Activated CD8-positive, alpha-beta T cell treated with anti-CD3 and anti-CD28 coated beads for 36 hours (primary cell): ENCODE data around the gene RPS6KA1. TPM values are rescaled to one million over a fixed set of nuclear protein-coding genes. Genes with fewer than 3 reads are reported as not detected.

ENCODE experiments used
- ATAC-seq: fragments of 200-7000 bp; cut with Tn5 transposase; one replicate; pipeline ENCODE4 v1.10.0; 2021; ENCODE audit warnings: mild to moderate bottlenecking, moderate library complexity
- CTCF ChIA-PET: fragments of 350-600 bp; sonication (Branson Sonifier 250); formaldehyde crosslinking; loops from one replicate; lab custom pipeline; 2021; ENCODE audit warnings: antibody characterized with exemption; lab: Charles Lee
- POLR2A ChIA-PET: fragments of 350-600 bp; sonication (Branson Sonifier 250); formaldehyde crosslinking; loops from one replicate; lab custom pipeline; 2021; ENCODE audit warnings: antibody characterized with exemption; lab: Charles Lee
- DNase-seq: peaks from one replicate; pipeline ENCODE4 v3.0.0-alpha.2; 2020
- H3K27ac Mint-ChIP-seq: one replicate; pipeline ENCODE4 v1.8.0; 2021; ENCODE audit warnings: mild to moderate bottlenecking, mixed read lengths
- H3K27me3 Mint-ChIP-seq: one replicate; pipeline ENCODE4 v1.8.0; 2021; ENCODE audit warnings: mixed read lengths
- H3K36me3 Mint-ChIP-seq: one replicate; pipeline ENCODE4 v1.8.0; 2021; ENCODE audit warnings: low read depth, mixed read lengths
- H3K4me1 Mint-ChIP-seq: one replicate; pipeline ENCODE4 v1.8.0; 2021; ENCODE audit warnings: low read depth, mixed read lengths
- H3K4me3 Mint-ChIP-seq: one replicate; pipeline ENCODE4 v1.8.0; 2021; ENCODE audit warnings: mild to moderate bottlenecking, moderate library complexity, mixed read lengths
- H3K9me3 Mint-ChIP-seq: one replicate; pipeline ENCODE4 v1.8.0; 2021; ENCODE audit warnings: mixed read lengths
- intact Hi-C: fragments of 100-400 bp; cut with micrococcal nuclease; formaldehyde crosslinking; loops from one replicate; pipeline ENCODE4 v1.10.0; 2022
- total RNA-seq, 2 experiments: library from RNA; stranded (reverse); gene quantifications; one replicate each; pipeline ENCODE4 v1.2.3, GENCODE V29; 2021
- TF ChIP-seq, protein P1 (sequence below): fragments of 200-600 bp; IDR thresholded peaks from one replicate; pipeline ENCODE4 v1.8.0; 2022; ENCODE audit warnings: antibody characterized with exemption, mild to moderate bottlenecking

Gene RPS6KA1
- total RNA-seq, result 100 to 1,000 TPM; 139 TPM

DNA sequence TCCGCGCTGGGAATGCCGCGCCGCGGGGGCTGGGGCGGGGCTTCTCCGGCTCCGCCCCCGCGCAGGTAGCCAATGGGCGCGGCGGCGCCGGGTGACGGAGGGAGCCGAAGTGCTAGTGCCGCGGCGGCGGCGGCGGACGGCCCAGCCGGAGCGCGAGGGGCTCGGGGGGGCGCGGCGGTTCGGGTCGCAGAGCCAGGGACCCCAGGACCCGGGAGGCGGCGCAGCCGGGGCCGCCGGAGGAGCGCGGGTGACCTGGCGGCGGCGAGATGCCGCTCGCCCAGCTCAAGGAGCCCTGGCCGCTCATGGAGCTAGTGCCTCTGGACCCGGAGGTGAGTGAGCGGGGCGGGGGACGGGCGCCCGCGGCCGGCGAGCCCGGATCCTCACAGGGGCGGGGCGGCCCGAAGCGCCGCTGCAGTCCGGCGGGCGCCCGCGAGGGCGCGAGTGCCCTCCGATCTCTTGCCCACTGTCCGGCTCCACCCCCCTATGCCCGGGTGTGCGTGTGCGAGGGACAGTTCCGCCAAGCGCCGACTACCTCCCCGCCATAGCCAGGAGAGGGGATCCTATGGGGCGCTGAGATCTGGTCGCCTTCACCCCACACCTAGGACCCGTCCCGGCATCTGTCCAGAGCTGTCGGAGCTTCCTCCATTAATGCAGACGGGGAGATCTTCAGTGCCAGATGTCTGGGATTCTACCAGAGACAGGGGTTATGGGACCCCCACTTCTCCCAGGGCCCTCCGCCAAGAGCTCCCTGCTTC lies at the start of gene RPS6KA1:
Gene RPS6KA1, plus strand, starts transcription at position 107 of the 755 bp plus-strand sequence. Its CDS starts 160 bp downstream, at position 267.
- Mint-ChIP-seq H3K4me3 (peak within 1 kb of the TSS; percentile 82), H3K36me3 (no peaks in the 10 kb centered on the region), H3K9me3 (no peaks in the 10 kb centered on the region), H3K27me3 (peaks cover 3% of the 10 kb centered on the region), H3K27ac (peak within 1 kb of the TSS; percentile 84), H3K4me1 (peaks cover 22% of the 10 kb centered on the region)
- peak; percentile 61 for DNase-seq
- intact Hi-C loops, result no loop called here
- TF ChIP-seq, protein P1, sequence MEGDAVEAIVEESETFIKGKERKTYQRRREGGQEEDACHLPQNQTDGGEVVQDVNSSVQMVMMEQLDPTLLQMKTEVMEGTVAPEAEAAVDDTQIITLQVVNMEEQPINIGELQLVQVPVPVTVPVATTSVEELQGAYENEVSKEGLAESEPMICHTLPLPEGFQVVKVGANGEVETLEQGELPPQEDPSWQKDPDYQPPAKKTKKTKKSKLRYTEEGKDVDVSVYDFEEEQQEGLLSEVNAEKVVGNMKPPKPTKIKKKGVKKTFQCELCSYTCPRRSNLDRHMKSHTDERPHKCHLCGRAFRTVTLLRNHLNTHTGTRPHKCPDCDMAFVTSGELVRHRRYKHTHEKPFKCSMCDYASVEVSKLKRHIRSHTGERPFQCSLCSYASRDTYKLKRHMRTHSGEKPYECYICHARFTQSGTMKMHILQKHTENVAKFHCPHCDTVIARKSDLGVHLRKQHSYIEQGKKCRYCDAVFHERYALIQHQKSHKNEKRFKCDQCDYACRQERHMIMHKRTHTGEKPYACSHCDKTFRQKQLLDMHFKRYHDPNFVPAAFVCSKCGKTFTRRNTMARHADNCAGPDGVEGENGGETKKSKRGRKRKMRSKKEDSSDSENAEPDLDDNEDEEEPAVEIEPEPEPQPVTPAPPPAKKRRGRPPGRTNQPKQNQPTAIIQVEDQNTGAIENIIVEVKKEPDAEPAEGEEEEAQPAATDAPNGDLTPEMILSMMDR, result no peak
- ChIA-PET CTCF (interaction anchor here (1.1 to 4.2 kb wide), 7 partner anchors 9 to 73 kb away, joined by 3 to 26 read pairs (median 5); no protein-coding TSS in a partner anchor), POLR2A (interaction anchor here (0.6 to 2.3 kb wide), 6 partner anchors 11 to 1439 kb away, joined by 3 to 13 read pairs (median 4); no protein-coding TSS in a partner anchor)
- ATAC-seq, result peak; percentile 94

DNA sequence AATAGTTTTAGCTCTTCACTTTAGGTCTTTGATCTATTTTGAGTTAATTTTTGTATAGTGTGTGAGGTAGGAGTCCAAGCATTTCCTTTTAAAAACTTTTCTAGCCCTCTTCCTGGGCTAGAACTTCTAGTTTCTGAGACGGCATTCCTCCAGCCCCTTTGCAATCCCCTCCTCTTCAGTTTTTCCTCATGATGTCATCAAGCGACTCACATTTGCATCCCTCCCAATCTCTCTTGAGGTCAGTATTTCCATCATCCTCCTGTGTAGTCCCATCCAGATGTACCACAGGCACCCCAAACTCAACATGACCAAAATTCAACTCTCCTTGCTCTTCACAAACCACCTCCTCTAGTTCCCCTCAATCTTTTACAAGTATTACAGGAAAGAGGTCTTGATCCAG lies 46.6 kb upstream of the RPS6KA1 start:
- POLR2A ChIA-PET, result interaction anchor here (1.0 to 1.3 kb wide), 3 partner anchors 10 to 18 kb away, joined by 3 to 5 read pairs (median 3); partner anchors contain the start of gene HMGN2
- Mint-ChIP-seq H3K27ac (peak overlapping the region; percentile 23), H3K9me3 (no peaks in the 10 kb centered on the region), H3K36me3 (peaks cover 8% of the 10 kb centered on the region), H3K27me3 (no peaks in the 10 kb centered on the region), H3K4me3 (no peak overlapping the region), H3K4me1 (peaks cover 17% of the 10 kb centered on the region)
- intact Hi-C loops, result no loop called here
- no peak for ATAC-seq
- TF ChIP-seq, protein P1, result no peak
- DNase-seq, result no peak
- CTCF ChIA-PET, result no interaction called here

DNA sequence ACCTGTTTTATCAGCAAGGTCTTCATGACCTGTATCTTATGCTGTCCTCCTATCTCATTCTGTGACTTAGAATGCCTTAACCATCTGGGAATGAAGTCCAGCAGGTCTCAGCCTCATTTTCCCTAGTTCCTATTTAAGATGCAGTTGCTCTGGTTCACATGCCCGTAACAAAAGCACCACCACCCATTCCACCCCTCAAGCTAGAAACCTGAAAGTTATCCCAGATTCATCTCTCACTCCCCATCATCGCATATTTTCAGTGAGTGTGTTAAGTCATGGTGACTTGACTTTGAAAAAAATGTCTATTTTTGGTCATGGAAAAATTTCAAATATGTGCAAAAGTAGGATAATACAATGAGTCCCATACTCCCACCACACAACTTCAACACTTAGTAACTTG lies 45.6 kb upstream of the RPS6KA1 start:
- TF ChIP-seq, protein P1, result no peak
- Mint-ChIP-seq H3K4me3 (no peak overlapping the region), H3K27me3 (no peaks in the 10 kb centered on the region), H3K4me1 (peaks cover 17% of the 10 kb centered on the region), H3K9me3 (no peaks in the 10 kb centered on the region), H3K36me3 (peaks cover 3% of the 10 kb centered on the region), H3K27ac (no peak overlapping the region)
- no peak for DNase-seq
- intact Hi-C loops, result no loop called here
- CTCF ChIA-PET, result interaction anchor here (0.8 kb wide), 1 partner anchor 16 kb away, joined by 3 read pairs; no protein-coding TSS in a partner anchor
- POLR2A ChIA-PET, result interaction anchor here (0.6 kb wide), 1 partner anchor 278 kb away, joined by 3 read pairs; no protein-coding TSS in a partner anchor
- no peak for ATAC-seq

DNA sequence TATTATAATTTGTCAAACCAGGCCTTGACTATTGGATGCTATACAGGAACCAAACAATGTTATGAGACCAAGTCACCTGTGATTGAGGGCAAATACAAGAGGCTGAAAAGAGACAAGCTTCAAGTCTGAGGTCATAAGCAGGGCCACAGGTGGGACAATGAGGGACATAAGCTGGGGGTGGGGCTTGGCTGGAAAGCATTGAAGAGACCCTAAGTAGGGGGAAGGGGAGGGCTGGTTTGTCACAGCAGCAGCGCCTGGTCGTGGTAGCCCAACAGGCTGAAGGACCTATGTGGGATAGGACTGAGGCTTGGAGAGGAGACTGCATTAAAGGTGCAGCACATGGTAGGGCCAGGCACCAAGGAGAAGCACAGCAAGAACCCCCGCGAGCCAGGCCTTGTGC lies 39.4 kb upstream of the RPS6KA1 start:
- ChIA-PET POLR2A (interaction anchor here (1.5 to 2.3 kb wide), 2 partner anchors 9 to 10 kb away, joined by 4 to 13 read pairs; no protein-coding TSS in a partner anchor), CTCF (interaction anchor here (0.9 to 4.5 kb wide), 4 partner anchors 10 to 49 kb away, joined by 3 to 18 read pairs (median 4); no protein-coding TSS in a partner anchor)
- Mint-ChIP-seq H3K36me3 (no peaks in the 10 kb centered on the region), H3K4me3 (no peak overlapping the region), H3K4me1 (peaks cover 2% of the 10 kb centered on the region), H3K27me3 (no peaks in the 10 kb centered on the region), H3K9me3 (no peaks in the 10 kb centered on the region), H3K27ac (no peak overlapping the region)
- TF ChIP-seq, protein P1, result no peak
- DNase-seq (no peak), ATAC-seq (no peak)
- intact Hi-C loops, result no loop called here

DNA sequence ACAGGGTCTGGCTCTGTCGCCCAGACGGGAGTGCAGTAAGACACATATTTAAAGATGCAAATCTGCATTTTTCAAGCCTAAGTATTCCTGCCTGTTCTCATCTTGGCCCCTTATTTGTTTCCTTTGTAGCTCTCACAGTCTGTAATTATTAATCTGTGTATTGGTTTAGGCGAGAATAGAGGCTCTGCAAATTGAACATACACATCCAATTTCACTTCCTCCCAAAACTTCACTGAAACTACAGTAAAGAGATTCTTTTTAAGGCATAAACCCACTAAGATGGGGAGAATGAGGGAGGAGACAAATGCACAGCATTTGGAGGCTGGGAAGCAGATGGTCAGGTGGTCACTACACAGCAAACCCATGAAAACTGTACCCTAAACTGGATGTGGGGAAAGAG lies 36.3 kb upstream of the RPS6KA1 start:
- DNase-seq (no peak), ATAC-seq (no peak)
- no peak overlapping the region for H3K4me3 Mint-ChIP-seq
- H3K9me3 Mint-ChIP-seq, result no peaks in the 10 kb centered on the region
- no peaks in the 10 kb centered on the region for H3K36me3 Mint-ChIP-seq
- ChIA-PET POLR2A (interaction anchor here (0.5 to 1.1 kb wide), 2 partner anchors 12 to 33 kb away, joined by 3 to 4 read pairs; no protein-coding TSS in a partner anchor), CTCF (no interaction called here)
- no peaks in the 10 kb centered on the region for H3K27me3 Mint-ChIP-seq
- peaks cover 2% of the 10 kb centered on the region for H3K4me1 Mint-ChIP-seq
- intact Hi-C loops, result no loop called here
- TF ChIP-seq, protein P1, result no peak
- no peak overlapping the region for H3K27ac Mint-ChIP-seq
